Measurements from ENCODE around the gene ASIC4. TPM values are rescaled to one million over a fixed set of nuclear protein-coding genes. Genes with fewer than 3 reads are reported as not detected.

Gene ASIC4
- total and polyA plus RNA-seq, 2 of the 8 experiments (the other 6 are each of a cell fraction or from before 2014, with no cell fraction given) = 0.12 to 0.22 TPM

DNA sequence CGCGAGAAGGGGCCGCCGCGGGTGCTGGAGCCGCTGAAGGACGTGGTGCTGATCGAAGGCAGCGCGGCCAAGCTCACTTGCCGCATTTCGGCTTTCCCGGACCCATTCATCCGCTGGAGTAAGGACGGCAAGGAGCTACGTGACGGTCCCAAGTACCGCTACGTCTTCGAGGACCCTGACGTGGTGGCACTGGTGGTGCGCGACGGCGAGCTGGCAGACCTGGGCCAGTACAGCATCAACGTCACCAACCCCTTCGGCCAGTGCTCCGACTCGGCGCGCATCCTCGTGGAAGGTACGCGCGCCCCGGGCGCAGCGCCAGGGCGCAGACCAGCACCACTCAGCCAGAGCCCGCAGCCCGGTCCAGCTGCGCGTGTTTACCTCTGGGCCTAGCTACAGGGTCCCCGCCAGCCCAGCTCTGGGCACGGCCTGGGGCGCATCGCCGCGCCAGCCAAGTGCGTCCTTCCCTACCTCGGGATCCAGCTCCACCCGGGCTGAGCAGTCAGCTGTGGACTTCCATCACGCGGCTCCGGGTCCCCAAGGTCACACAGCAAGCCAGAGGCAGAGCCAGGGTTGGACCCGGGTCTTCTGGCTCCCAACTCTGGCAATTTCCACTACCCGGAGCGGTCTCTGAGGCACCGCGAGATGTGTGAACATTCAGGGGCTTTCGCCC, 17.3 kb upstream of the ASIC4 start:
- no peaks in the 10 kb centered on the region for H3K36me3 ChIP-seq (ENCODE audit: control insufficient read depth in 2 of 4, insufficient read depth in 4 of 4, low read length in 3 of 4)
- no peaks in the 10 kb centered on the region for H3K79me2 ChIP-seq (ENCODE audit: control insufficient read depth in 1 of 2, insufficient read depth in 2 of 2, low read length in 2 of 2)
- H2BK15ac ChIP-seq (ENCODE audit: low read length) = peak overlapping the region; percentile 72; the same call in 1 of the 2 replicates
- POLR2A ChIA-PET (ENCODE audit: partially characterized antibody) = interaction anchor here (0.8 to 19.9 kb wide), 12 partner anchors 8 to 61 kb away, joined by 3 to 216 read pairs (median 3); partner anchors contain the start of genes ASIC4, CHPF and TMEM198
- WGBS, 2 experiments (ENCODE audit: extremely low coverage in 1 of 2, insufficient coverage in 1 of 2, insufficient read length in 1 of 2, insufficient replicate concordance in 2 of 2, low coverage in 1 of 2, low lambda C conversion rate in 2 of 2, missing lambda C conversion rate in 1 of 2) = 14% methylated on average over 61 of the region's 61 CpGs; no CpG with 5 or more reads in 1 of the 2 experiments
- no peak overlapping the region for H4K5ac ChIP-seq (ENCODE audit: insufficient read length, low read depth, low read length)
- no peak overlapping the region for H3K4ac ChIP-seq (replicated peaks; ENCODE audit: insufficient read length, low read depth, low read length)
- no peaks in the 10 kb centered on the region for H3K9me3 ChIP-seq (ENCODE audit: insufficient read depth in 2 of 2, low read depth in 1 of 2, low read length in 1 of 2)
- peaks cover 24% of the 10 kb centered on the region for H3K23me2 ChIP-seq (ENCODE audit: low read depth, low read length)
- no peak overlapping the region for H2BK120ac ChIP-seq (replicated peaks; ENCODE audit: low read depth, low read length)
- H4K91ac ChIP-seq (replicated peaks; ENCODE audit: insufficient read length, low read length) = no peak overlapping the region
- H2BK12ac ChIP-seq (ENCODE audit: low read depth, low read length) = peak overlapping the region; percentile 99; the same call in 1 of the 2 replicates
- H3K79me1 ChIP-seq (ENCODE audit: low read depth, low read length) = no peaks in the 10 kb centered on the region
- H3K9ac ChIP-seq (replicated peaks in 1 of 4; ENCODE audit: extremely low read depth in 1 of 4, low read depth in 3 of 4, low read length in 3 of 4) = no peak overlapping the region; a peak in 1 of 7 replicates
- peaks cover 20 to 44% (median 32%) of the 10 kb centered on the region in 4 experiments for H3K27me3 ChIP-seq (replicated peaks in 1 of 4; ENCODE audit: control insufficient read depth in 3 of 4, extremely low read depth in 1 of 4, insufficient read depth in 3 of 4, low read length in 3 of 4)
- FAIRE-seq (no peak), DNase-seq (ENCODE audit: low read depth in 1 of 2, low spot score in 2 of 2) (no peak)
- H4K20me1 ChIP-seq (replicated peaks in 1 of 2; ENCODE audit: control insufficient read depth in 1 of 2, insufficient read depth in 2 of 2, low read length in 2 of 2) = no peaks in the 10 kb centered on the region
- H3K4me1 ChIP-seq (replicated peaks in 1 of 4; ENCODE audit: control insufficient read depth in 3 of 4, insufficient read depth in 4 of 4, low read length in 3 of 4) = peaks cover 9 to 43% (median 23%) of the 10 kb centered on the region in 4 experiments
- no peak overlapping the region for H3K27ac ChIP-seq (ENCODE audit: low read depth, low read length)
- CTCF ChIA-PET (ENCODE audit: partially characterized antibody) = interaction anchor here (0.8 to 113.1 kb wide), 10 partner anchors 8 to 500 kb away, joined by 3 to 7248 read pairs (median 4); partner anchors contain the start of genes ASIC4, CHPF, DES and GMPPA
- H3K18ac ChIP-seq (ENCODE audit: extremely low read depth, low read length) = no peak overlapping the region; the same call in 1 of the 2 replicates
- no peak overlapping the region for H3K23ac ChIP-seq (ENCODE audit: insufficient read length)
- H2AFZ ChIP-seq (ENCODE audit: low read length) = peak overlapping the region; percentile 1; the same call in 1 of the 2 replicates
- H2BK5ac ChIP-seq (ENCODE audit: low read depth, low read length) = peak overlapping the region; percentile 48; the same call in 1 of the 2 replicates
- H3K4me3 ChIP-seq (ENCODE audit: extremely low read depth in 1 of 4, insufficient read depth in 2 of 4, low read depth in 3 of 4, low read length in 4 of 4) = peak overlapping the region; percentile 32 to 72 (median 64); a peak in 7 of 8 replicates
- H3K56ac ChIP-seq (replicated peaks; ENCODE audit: insufficient read length, low read depth, low read length) = no peak overlapping the region
- H2BK20ac ChIP-seq (ENCODE audit: low read length) = peak overlapping the region; percentile 27; the same call in 1 of the 2 replicates
- H2AK5ac ChIP-seq (ENCODE audit: low read depth, low read length) = no peak overlapping the region
- no peak overlapping the region for H3K14ac ChIP-seq (ENCODE audit: insufficient read length)
- peak overlapping the region; percentile 73 for H4K8ac ChIP-seq (ENCODE audit: extremely low read depth, insufficient read depth, low read length)
- H3K4me2 ChIP-seq (ENCODE audit: insufficient read depth in 1 of 2, low read depth in 2 of 2, low read length in 2 of 2) = peak overlapping the region; percentile 97 to 99
- TF ChIP-seq TAF1 (IDR thresholded peaks at IDR 0.05; ENCODE audit: low read depth, low read length) (no peak), SIN3A (conservative IDR thresholded peaks at IDR 0.05 in 1 of 2, IDR thresholded peaks at IDR 0.05 in 1 of 2; ENCODE audit: low read depth in 1 of 2, low read length in 2 of 2) (no peak), KDM5A (IDR thresholded peaks at IDR 0.05; ENCODE audit: low read length) (no peak), KDM4A (IDR thresholded peaks at IDR 0.05; ENCODE audit: low read depth, low read length, severe bottlenecking) (no peak), MAFK (IDR thresholded peaks at IDR 0.05; ENCODE audit: low read depth, low read length) (no peak), HDAC6 (IDR thresholded peaks at IDR 0.05; ENCODE audit: low read depth, low read length) (no peak), CHD2 (IDR thresholded peaks at IDR 0.05; ENCODE audit: low read length) (no peak), GABPA (IDR thresholded peaks at IDR 0.05; ENCODE audit: borderline replicate concordance, insufficient read depth, low read length) (0 out of 2 replicates have a peak, but pooled peaks have one; percentile 41), RNF2 (IDR thresholded peaks at IDR 0.05; ENCODE audit: borderline replicate concordance, low read depth, low read length, missing control alignments, poor library complexity, severe bottlenecking) (peak; percentile 59), RAD21 (IDR thresholded peaks at IDR 0.05 in 1 of 2, conservative IDR thresholded peaks at IDR 0.05 in 1 of 2; ENCODE audit: low read depth in 2 of 2, low read length in 2 of 2) (no peak)
